Nephron progenitor cell (in vitro differentiated cells): ENCODE data around the gene PRCP.
A peak's percentile ranks its signal among the peaks of the same experiment; 100 is the strongest.
"Not testable (repeated sequence)": the region's sequence is repeated elsewhere in the genome, so short reads cannot be mapped to it uniquely, and the experiment has no call there.

Experiments
- DNase-seq: peaks from one replicate; pipeline ENCODE4 v3.0.0; 2021
- H3K27ac Mint-ChIP-seq: 2 replicates; pipeline ENCODE4 v1.8.0; 2021; ENCODE audit warnings: mild to moderate bottlenecking, moderate library complexity, mixed read lengths
- H3K27me3 Mint-ChIP-seq: 2 replicates; pipeline ENCODE4 v1.8.0; 2021; ENCODE audit warnings: mild to moderate bottlenecking, low read depth, mixed read lengths; ENCODE audit not compliant: poor library complexity
- H3K36me3 Mint-ChIP-seq: 2 replicates; pipeline ENCODE4 v1.8.0; 2021; ENCODE audit warnings: low read depth, mixed read lengths
- H3K4me1 Mint-ChIP-seq: 2 replicates; pipeline ENCODE4 v1.8.0; 2021; ENCODE audit warnings: mixed read lengths
- H3K4me3 Mint-ChIP-seq: 2 replicates; pipeline ENCODE4 v1.8.0; 2021; ENCODE audit warnings: mild to moderate bottlenecking, moderate library complexity, mixed read lengths
- H3K9me3 Mint-ChIP-seq: 2 replicates; pipeline ENCODE4 v1.8.0; 2021; ENCODE audit warnings: mild to moderate bottlenecking, moderate library complexity, mixed read lengths
- TF ChIP-seq, protein P1 (sequence below): fragments of 200-600 bp; sonication (generic); IDR thresholded peaks from 2 replicates; pipeline ENCODE4 v1.5.0; 2021; ENCODE audit warnings: antibody characterized with exemption

Gene PRCP

DNA sequence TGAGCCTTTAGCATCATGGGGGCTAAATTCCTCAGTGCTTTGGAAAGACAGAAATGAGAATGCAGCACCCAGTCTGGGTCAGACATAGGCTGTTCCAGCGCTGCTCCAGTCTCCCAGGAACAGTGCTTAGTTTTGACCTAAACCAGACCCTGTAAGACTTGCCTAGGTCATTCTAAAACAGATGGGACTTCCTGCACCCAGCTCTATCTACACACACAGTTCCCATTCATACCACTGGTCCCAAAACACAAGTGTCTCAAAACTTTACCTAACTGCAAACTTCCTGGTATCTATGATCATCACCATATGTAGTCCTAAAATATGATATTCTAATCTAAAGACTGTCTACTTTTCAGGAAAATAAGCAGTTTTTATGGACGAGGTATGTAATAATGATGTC lies 37.9 kb downstream of the PRCP start:
- peaks cover 11% of the 10 kb centered on the region for H3K4me1 Mint-ChIP-seq
- no peak for DNase-seq
- H3K27ac Mint-ChIP-seq: no peak overlapping the region
- no peak overlapping the region for H3K4me3 Mint-ChIP-seq
- H3K27me3 Mint-ChIP-seq: no peaks in the 10 kb centered on the region
- H3K9me3 Mint-ChIP-seq: no peaks in the 10 kb centered on the region
- peaks cover 10% of the 10 kb centered on the region for H3K36me3 Mint-ChIP-seq
- TF ChIP-seq, protein P1, sequence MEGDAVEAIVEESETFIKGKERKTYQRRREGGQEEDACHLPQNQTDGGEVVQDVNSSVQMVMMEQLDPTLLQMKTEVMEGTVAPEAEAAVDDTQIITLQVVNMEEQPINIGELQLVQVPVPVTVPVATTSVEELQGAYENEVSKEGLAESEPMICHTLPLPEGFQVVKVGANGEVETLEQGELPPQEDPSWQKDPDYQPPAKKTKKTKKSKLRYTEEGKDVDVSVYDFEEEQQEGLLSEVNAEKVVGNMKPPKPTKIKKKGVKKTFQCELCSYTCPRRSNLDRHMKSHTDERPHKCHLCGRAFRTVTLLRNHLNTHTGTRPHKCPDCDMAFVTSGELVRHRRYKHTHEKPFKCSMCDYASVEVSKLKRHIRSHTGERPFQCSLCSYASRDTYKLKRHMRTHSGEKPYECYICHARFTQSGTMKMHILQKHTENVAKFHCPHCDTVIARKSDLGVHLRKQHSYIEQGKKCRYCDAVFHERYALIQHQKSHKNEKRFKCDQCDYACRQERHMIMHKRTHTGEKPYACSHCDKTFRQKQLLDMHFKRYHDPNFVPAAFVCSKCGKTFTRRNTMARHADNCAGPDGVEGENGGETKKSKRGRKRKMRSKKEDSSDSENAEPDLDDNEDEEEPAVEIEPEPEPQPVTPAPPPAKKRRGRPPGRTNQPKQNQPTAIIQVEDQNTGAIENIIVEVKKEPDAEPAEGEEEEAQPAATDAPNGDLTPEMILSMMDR: no peak

DNA sequence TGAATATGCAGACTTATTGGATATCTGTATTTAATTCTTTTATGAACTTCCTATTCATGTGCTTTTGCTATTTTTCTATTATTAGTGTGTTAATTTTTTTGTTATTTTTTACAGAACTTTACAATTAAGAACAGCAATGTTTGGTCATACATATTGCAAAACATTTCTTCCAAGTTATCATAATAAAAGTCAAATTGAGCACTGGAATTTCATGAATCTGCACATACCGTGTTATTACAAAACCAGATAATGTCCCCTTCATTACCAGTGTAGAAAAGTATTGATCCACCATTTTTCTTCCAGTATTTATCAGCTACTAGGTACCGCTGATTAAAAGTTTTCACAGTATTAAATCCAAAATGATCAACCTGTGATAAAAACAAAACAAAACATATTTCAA lies 40.5 kb downstream of the PRCP start:
- Mint-ChIP-seq H3K27ac (no peak overlapping the region), H3K27me3 (no peaks in the 10 kb centered on the region), H3K4me1 (peaks cover 5% of the 10 kb centered on the region), H3K9me3 (peaks cover 12% of the 10 kb centered on the region), H3K4me3 (no peak overlapping the region), H3K36me3 (peaks cover 27% of the 10 kb centered on the region)
- no peak for DNase-seq
- TF ChIP-seq, protein P1: no peak

DNA sequence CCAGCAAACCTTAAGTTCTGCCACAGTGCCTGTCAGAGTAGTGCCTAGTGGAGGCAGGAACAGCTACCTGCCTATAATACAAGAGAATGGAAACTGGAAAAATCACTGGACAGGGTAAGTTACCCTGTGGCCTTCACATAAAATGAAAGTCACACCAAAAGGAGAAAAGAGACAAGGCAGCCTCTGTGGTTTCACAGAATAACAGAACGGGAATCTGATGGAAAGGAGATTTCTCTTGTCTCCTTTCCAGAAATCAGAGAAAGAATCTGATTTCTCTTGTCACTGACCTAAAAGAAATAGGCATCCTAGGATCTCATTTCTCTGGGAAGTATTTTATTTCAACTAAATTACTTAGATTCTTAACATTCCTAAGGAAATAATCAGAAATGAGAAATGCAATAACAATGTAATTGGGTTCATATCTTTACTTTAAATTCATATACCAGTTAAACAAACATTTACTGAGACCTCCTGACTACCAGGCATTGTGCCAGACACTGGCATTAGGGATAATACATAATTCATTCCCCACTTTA lies 41.6 kb downstream of the PRCP start:
- TF ChIP-seq, protein P1: no peak
- Mint-ChIP-seq H3K27ac (peak overlapping the region; percentile 33), H3K36me3 (peaks cover 38% of the 10 kb centered on the region), H3K4me1 (no peaks in the 10 kb centered on the region), H3K4me3 (no peak overlapping the region), H3K9me3 (peaks cover 24% of the 10 kb centered on the region), H3K27me3 (no peaks in the 10 kb centered on the region)
- DNase-seq: no peak

DNA sequence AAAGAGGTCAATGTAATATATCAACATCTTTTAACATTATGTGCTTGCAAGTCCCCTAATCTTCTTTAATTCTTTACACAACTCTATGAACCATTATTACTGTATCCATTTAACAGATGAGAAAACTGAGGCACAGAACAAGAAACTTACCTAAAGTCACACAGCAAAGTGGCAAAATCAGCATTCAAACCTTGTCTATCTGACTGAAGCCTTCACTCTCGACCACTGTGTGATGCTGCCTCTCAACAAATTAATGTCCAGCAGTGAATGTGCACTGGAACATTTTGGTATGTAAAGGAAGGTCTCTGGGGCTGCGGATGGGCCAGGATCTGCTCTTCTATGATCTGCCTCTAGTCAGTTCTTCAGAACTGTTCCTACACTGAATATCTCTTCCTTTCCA lies 42.1 kb downstream of the PRCP start:
- Mint-ChIP-seq H3K27me3 (no peaks in the 10 kb centered on the region), H3K9me3 (peaks cover 25% of the 10 kb centered on the region), H3K27ac (peak overlapping the region; percentile 33), H3K4me1 (no peaks in the 10 kb centered on the region), H3K4me3 (no peak overlapping the region), H3K36me3 (peaks cover 43% of the 10 kb centered on the region)
- TF ChIP-seq, protein P1: no peak
- DNase-seq: no peak

DNA sequence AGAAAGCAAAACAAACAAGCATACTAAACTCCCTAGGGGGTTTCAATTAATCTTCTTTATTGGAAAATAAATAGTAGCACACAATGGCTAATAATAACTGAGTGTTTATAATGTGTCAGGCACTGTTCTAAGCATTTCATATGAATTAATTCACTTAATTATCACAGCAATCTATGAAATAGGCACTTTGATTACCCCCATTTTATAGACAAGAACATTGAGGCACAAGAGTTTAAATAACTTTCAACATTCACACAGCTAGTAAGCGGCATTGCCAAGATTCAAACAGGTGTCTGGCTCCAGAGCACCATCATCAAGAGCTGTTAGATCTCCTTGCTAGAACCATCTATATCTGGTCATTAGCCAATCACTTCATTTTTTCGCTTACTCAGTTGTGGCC lies 43.1 kb downstream of the PRCP start:
- no peak overlapping the region for H3K27ac Mint-ChIP-seq
- H3K27me3 Mint-ChIP-seq: no peaks in the 10 kb centered on the region
- no peak for DNase-seq
- H3K36me3 Mint-ChIP-seq: peaks cover 45% of the 10 kb centered on the region
- TF ChIP-seq, protein P1: no peak
- peaks cover 25% of the 10 kb centered on the region for H3K9me3 Mint-ChIP-seq
- no peak overlapping the region for H3K4me3 Mint-ChIP-seq
- no peaks in the 10 kb centered on the region for H3K4me1 Mint-ChIP-seq

DNA sequence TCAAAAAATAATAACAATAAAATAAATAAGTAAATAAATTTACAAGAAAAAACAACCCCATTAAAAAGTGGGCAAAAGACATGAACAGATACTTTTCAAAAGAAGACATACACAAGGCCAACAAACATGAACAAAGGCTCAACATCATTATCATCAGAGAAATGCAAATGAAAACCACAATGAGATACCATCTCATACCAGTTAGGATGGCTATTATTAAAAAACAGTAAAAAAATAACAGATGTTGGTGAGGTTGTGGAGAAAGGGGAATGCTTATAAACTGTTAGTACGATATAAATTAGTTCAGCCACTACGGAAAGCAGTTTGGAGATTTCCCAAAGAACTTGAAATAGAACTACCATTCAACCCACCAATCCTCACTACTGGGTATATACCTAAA lies 44.6 kb downstream of the PRCP start:
- Mint-ChIP-seq H3K36me3 (peaks cover 45% of the 10 kb centered on the region), H3K9me3 (peaks cover 25% of the 10 kb centered on the region), H3K4me3 (no peak overlapping the region), H3K4me1 (no peaks in the 10 kb centered on the region), H3K27ac (no peak overlapping the region), H3K27me3 (no peaks in the 10 kb centered on the region)
- no peak for DNase-seq
- TF ChIP-seq, protein P1: no peak

DNA sequence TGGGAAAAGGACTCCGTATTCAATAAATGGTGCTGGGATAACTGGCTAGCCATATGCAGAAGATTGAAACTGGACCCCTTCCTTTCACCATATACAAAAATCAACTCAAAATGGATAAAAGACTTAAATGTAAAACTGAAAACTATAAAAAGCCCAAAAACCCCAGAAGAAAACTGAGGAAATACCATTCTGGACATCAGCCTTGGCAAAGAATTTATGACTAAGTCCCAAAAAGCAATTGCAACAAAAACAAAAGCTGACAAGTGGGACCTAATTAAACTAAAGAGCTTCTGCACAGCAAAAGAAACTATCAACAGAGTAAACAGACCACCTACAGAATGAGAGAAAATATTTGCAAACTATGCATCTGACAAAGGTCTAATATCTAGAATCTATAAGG lies 45.3 kb downstream of the PRCP start:
- peaks cover 45% of the 10 kb centered on the region for H3K36me3 Mint-ChIP-seq
- H3K4me1 Mint-ChIP-seq, H3K27ac Mint-ChIP-seq, H3K27me3 Mint-ChIP-seq, H3K4me3 Mint-ChIP-seq, DNase-seq: not testable (repeated sequence)
- peaks cover 25% of the 10 kb centered on the region for H3K9me3 Mint-ChIP-seq
